Measurements from ENCODE around the gene KCNG2. TPM values are rescaled to one million over a fixed set of nuclear protein-coding genes. Genes with fewer than 3 reads are reported as not detected.

KCNG2 gene
- total and polyA plus RNA-seq, 2 of the 8 experiments (the other 6 are each of a cell fraction or from before 2014, with no cell fraction given): 0.19 to 0.74 TPM

GRCh38 chr18:79878741-79879378 lies 81.1 kb downstream of the KCNG2 start (continued):
- TF ChIP-seq HDAC2 (IDR thresholded peaks at IDR 0.05; ENCODE audit: borderline replicate concordance in 1 of 2, low read depth in 2 of 2, low read length in 2 of 2): no peak
- no peak for TF ChIP-seq SP4 (IDR thresholded peaks at IDR 0.05; ENCODE audit: low read length)
- no peak for TF ChIP-seq RNF2 (IDR thresholded peaks at IDR 0.05; ENCODE audit: borderline replicate concordance, low read depth, low read length, missing control alignments, poor library complexity, severe bottlenecking)
- no peak for TF ChIP-seq ATF3 (IDR thresholded peaks at IDR 0.05; ENCODE audit: insufficient read depth, low read depth, low read length)
- TF ChIP-seq YY1 (IDR thresholded peaks at IDR 0.05; ENCODE audit: low read depth, low read length): no peak

All from H1 (cell line).